SK-N-SH treated with all-trans-retinoic acid at 6 μM for 48 hours (cell line): ENCODE results near the gene CLPTM1L.

Source experiments
- ARNTL ChIP-seq: fragments of 450-650 bp; formaldehyde crosslinking; IDR thresholded peaks from 2 replicates; pipeline ENCODE4 v1.5.0; 2020; ENCODE audit warnings: low read depth, mild to moderate bottlenecking, moderate library complexity, borderline replicate concordance
- ESRRG ChIP-seq: fragments of 250-450 bp; sonication (Bioruptor Pico); IDR thresholded peaks from 2 replicates; pipeline ENCODE4 v1.6.1; 2021; ENCODE audit warnings: mild to moderate bottlenecking
- TOX ChIP-seq: fragments of 250-450 bp; sonication (Bioruptor Pico); IDR thresholded peaks from 2 replicates; pipeline ENCODE4 v1.8.0; 2021; ENCODE audit warnings: mild to moderate bottlenecking, moderate library complexity, borderline replicate concordance

DNA sequence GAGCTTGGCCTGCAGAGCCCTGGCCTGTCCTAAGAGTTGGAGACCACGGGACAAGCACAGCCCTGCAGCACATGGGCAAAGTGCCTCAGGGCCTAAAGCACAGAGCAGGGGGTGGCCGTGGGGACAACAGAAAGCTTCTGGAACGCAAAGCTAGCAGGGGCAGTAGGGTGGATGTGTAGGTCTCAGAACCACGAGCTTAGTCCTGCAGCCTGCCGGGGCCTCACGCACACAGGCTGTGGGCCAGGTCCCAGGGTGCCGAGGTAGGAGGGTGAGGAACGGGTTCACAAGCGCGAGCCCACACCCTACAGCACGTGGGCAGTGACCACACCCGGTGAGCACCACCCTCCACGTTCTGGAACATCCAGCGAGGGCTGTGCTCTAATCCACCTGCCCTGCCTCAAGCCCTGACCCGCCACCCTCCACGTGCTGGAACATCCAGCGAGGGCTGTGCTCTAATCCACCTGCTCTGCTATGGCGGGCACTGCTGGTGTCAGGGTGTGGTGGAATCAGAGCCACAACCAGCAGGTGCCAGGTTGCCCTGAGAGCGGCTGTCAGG lies 9.3 kb downstream of the CLPTM1L start:
- TF ChIP-seq TOX (CRISPR knock-in tag): no peak
- no peak for TF ChIP-seq ESRRG (CRISPR knock-in tag)
- no peak for TF ChIP-seq ARNTL (CRISPR knock-in tag)
